ENCODE results near the gene HDAC4.

DNA sequence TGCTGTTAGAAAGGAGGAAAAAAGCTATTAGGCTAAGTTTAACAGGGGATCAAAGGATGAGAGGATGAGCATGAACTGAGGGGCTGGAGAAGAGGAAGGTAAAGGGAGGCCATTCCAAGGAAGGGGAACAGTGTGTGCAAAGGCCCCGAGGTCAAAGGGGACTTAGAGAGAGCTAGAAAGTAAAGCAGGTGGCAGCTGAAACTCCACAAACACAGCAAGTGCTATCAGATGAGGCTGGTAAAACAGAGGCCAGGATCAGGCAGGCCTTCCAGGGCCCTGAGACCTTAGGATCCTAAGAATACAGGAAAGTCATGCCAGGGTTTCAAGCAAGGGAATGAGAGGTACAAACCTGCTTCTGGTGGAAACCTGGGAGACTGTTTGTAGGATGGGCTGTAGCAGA is 5.8 kb downstream of the HDAC4 start:
- TF ChIP-seq, protein P1, sequence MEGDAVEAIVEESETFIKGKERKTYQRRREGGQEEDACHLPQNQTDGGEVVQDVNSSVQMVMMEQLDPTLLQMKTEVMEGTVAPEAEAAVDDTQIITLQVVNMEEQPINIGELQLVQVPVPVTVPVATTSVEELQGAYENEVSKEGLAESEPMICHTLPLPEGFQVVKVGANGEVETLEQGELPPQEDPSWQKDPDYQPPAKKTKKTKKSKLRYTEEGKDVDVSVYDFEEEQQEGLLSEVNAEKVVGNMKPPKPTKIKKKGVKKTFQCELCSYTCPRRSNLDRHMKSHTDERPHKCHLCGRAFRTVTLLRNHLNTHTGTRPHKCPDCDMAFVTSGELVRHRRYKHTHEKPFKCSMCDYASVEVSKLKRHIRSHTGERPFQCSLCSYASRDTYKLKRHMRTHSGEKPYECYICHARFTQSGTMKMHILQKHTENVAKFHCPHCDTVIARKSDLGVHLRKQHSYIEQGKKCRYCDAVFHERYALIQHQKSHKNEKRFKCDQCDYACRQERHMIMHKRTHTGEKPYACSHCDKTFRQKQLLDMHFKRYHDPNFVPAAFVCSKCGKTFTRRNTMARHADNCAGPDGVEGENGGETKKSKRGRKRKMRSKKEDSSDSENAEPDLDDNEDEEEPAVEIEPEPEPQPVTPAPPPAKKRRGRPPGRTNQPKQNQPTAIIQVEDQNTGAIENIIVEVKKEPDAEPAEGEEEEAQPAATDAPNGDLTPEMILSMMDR (conservative IDR thresholded peaks at IDR 0.05; ENCODE audit: low read length): no peak
- TF ChIP-seq EZH2phosphoT487 (IDR thresholded peaks at IDR 0.05; ENCODE audit: borderline replicate concordance): no peak

Data from Loucy (cell line).